Common myeloid progenitor, CD34-positive (primary cell): ENCODE results near the gene DGLUCY.

Experiments
- CTCF ChIA-PET: fragments of 350-600 bp; sonication (Branson Sonifier 250); formaldehyde crosslinking; loops from one replicate; lab custom pipeline; 2021; ENCODE audit warnings: antibody characterized with exemption; lab: Charles Lee
- POLR2A ChIA-PET: fragments of 350-600 bp; sonication (Branson Sonifier 250); formaldehyde crosslinking; loops from one replicate; lab custom pipeline; 2021; ENCODE audit warnings: antibody characterized with exemption; lab: Charles Lee
- DNase-seq, 3 donors: peaks; one replicate each; pipeline versions ENCODE4 v3.0.0 to v3.0.0-alpha.2; 2013
- H3K27ac ChIP-seq, 2 experiments: 1 replicate in 1 of 2; 2 replicates in 1 of 2; pipeline ENCODE4 v1.7.0; 2013; ENCODE audit warnings: inconsistent platforms in 2 of 2, low read length in 2 of 2, mild to moderate bottlenecking in 2 of 2, low read depth in 1 of 2, moderate library complexity in 1 of 2; ENCODE audit not compliant: severe bottlenecking in 2 of 2, insufficient read depth in 1 of 2, poor library complexity in 1 of 2
- H3K27me3 ChIP-seq, 5 experiments: replicated peaks in 2 of 5; 1 replicate in 3 of 5; 2 replicates in 2 of 5; pipeline versions ENCODE4 v1.6.1 to v1.7.0; 2013; ENCODE audit warnings: low read length in 4 of 5, mild to moderate bottlenecking in 2 of 5, moderate library complexity in 2 of 5, inconsistent platforms in 1 of 5; ENCODE audit not compliant: insufficient read depth in 5 of 5, control insufficient read depth in 4 of 5
- H3K36me3 ChIP-seq, 4 experiments: 1 replicate in 2 of 4; 2 replicates in 2 of 4; pipeline versions ENCODE4 v1.6.1 to v1.7.0; 2013; ENCODE audit warnings: low read length in 3 of 4, control low read depth in 1 of 4, mild to moderate bottlenecking in 1 of 4; ENCODE audit not compliant: control insufficient read depth in 4 of 4, insufficient read depth in 4 of 4
- H3K4me1 ChIP-seq, 4 experiments: 1 replicate in 3 of 4; 2 replicates in 1 of 4; pipeline versions ENCODE4 v1.6.1 to v1.7.1; 2013; ENCODE audit warnings: low read length in 3 of 4, mild to moderate bottlenecking in 3 of 4, control low read depth in 1 of 4, inconsistent platforms in 1 of 4, moderate library complexity in 1 of 4; ENCODE audit not compliant: control insufficient read depth in 4 of 4, insufficient read depth in 4 of 4; ENCODE audit errors: control extremely low read depth in 1 of 4
- H3K4me3 ChIP-seq, 7 experiments: 1 replicate in 4 of 7; 2 replicates in 3 of 7; pipeline versions ENCODE4 v1.5.1 to v1.7.0; 2013; ENCODE audit warnings: mild to moderate bottlenecking in 7 of 7, low read length in 6 of 7, moderate library complexity in 6 of 7, inconsistent platforms in 2 of 7, low read depth in 2 of 7, control low read depth in 1 of 7; ENCODE audit not compliant: insufficient read depth in 4 of 7, control insufficient read depth in 1 of 7; ENCODE audit errors: extremely low read depth in 1 of 7
- H3K9me3 ChIP-seq, 5 experiments: 1 replicate in 4 of 5; 2 replicates in 1 of 5; pipeline versions ENCODE4 v1.6.1 to v1.7.1; 2013; ENCODE audit warnings: low read length in 4 of 5, mild to moderate bottlenecking in 2 of 5, inconsistent platforms in 1 of 5, low read depth in 1 of 5, moderate library complexity in 1 of 5; ENCODE audit not compliant: control insufficient read depth in 4 of 5, insufficient read depth in 2 of 5; ENCODE audit errors: control extremely low read depth in 1 of 5
- WGBS: methylation state at CpG from one replicate; pipeline ENCODE4 v1.1.5; 2013; ENCODE audit not compliant: insufficient coverage; 5-methylcytosine and 5-hydroxymethylcytosine counted together

DGLUCY gene

DNA sequence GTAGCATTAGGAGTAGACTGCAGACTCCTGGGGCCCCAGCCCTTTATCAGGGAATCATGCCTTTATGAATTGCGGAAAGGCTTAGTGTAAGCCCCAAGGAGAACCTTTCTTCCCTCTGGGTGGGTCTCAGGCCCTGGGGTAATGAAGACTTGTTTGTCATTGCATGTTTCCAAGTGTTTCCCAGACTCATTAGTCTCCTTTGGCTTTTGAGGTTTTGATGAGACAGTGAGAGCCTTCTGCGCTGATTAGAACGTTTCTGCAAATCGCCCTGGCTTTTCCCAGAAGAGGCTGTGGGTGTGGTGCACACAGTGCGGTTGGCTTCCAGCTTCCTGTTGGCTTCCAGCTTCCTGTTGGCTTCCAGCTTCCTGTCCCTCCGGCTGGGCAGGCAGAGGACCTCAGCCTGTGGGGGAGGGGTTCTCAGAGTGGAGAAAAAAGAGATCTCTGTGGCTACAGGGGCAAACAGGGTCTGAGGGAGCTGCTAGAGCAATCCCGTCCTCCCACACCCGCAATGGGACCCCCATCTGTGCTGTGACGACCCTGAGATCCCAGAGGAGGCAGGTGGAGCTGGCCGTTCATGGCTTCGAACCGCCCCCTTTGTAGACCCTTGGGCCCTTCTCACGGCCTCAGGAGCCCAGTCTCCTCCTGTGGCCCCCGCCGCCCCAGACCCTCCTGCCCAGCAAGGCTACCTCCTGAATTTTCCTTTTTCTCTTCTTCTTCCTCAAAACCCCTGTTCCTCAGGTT is 88.5 kb downstream of the DGLUCY start:
- H3K9me3 ChIP-seq: peaks cover 0 to 5% (median 0%) of the 10 kb centered on the region in 5 experiments
- DNase-seq: no peak
- POLR2A ChIA-PET: no interaction called here
- CTCF ChIA-PET: interaction anchor here (2.0 kb wide), 1 partner anchor 84 kb away, joined by 6 read pairs; no protein-coding TSS in a partner anchor
- peaks cover 14 to 86% (median 56%) of the 10 kb centered on the region in 4 experiments for H3K36me3 ChIP-seq
- H3K27ac ChIP-seq: no peak overlapping the region
- 81% methylated on average over 14 of the region's 15 CpGs for WGBS
- H3K4me1 ChIP-seq: peaks cover 0 to 9% (median 5%) of the 10 kb centered on the region in 4 experiments
- no peak overlapping the region for H3K4me3 ChIP-seq
- no peaks in the 10 kb centered on the region for H3K27me3 ChIP-seq

- CTCF ChIA-PET: interaction anchor here (1.0 to 1.2 kb wide), 2 partner anchors 27 to 74 kb away, joined by 3 read pairs; no protein-coding TSS in a partner anchor
- POLR2A ChIA-PET: no interaction called here
- Histone ChIP-seq H3K9me3 (peaks cover 0 to 5% (median 0%) of the 10 kb centered on the region in 5 experiments), H3K36me3 (peaks cover 12 to 80% (median 55%) of the 10 kb centered on the region in 4 experiments), H3K27ac (no peak overlapping the region), H3K27me3 (no peaks in the 10 kb centered on the region), H3K4me3 (no peak overlapping the region), H3K4me1 (peaks cover 0 to 9% (median 5%) of the 10 kb centered on the region in 4 experiments)
- 96% methylated on average over 13 of the region's 14 CpGs for WGBS
- no peak for DNase-seq
Measured at GRCh38 chr14:91204657-91205056, 90.8 kb downstream of the DGLUCY start.

DNA sequence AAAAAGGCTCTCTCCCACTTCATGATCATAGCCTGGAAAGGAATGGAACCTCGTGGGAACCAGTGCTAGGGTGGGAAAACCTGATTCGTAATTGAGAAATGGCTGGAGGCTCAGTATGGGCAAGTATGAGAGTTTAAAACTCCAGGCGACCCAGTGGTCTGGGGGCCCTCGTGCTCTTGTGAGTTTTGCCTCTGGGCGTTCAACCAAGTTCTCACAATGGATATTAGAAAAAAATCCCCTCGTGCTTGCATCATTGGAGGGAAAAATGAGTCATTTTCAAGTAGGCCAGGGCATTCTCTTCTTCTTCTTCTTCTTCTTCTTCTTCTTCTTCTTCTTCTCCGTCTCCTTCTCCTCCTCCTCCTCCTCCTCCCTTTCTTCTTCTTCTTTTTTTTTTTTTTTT is 91.6 kb downstream of the DGLUCY start:
- Histone ChIP-seq H3K4me3 (no peak overlapping the region), H3K27ac (no peak overlapping the region), H3K27me3 (no peaks in the 10 kb centered on the region), H3K9me3 (peaks cover 0 to 2% (median 0%) of the 10 kb centered on the region in 5 experiments), H3K4me1 (peaks cover 0 to 9% (median 5%) of the 10 kb centered on the region in 4 experiments), H3K36me3 (peaks cover 9 to 80% (median 55%) of the 10 kb centered on the region in 4 experiments)
- 100% methylated on average over 5 of the region's 7 CpGs for WGBS
- CTCF ChIA-PET: interaction anchor here (1.0 to 1.2 kb wide), 2 partner anchors 28 to 73 kb away, joined by 3 read pairs; no protein-coding TSS in a partner anchor
- DNase-seq: no peak
- POLR2A ChIA-PET: no interaction called here

DNA sequence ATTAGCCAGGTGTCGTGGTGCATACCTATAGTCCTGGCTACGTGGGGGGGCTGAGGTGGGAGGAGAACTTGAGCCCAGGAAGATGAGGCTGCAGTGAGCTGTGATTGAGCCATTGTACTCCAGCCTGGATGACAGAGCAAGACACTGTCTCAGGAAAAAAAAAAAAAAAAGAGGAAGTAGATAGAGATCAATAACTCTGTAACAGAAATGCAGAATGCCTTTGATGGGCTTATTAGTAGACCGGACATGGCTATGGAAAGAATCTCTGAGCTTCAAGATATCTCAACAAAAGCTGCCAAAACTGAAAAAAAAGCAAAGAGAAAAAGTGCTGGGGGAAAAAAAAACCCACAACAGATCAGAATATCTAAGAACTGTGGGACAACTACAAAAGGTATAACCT is 93.1 kb downstream of the DGLUCY start:
- WGBS: 89% methylated on average over 2 of the region's 3 CpGs
- Histone ChIP-seq H3K9me3 (no peaks in the 10 kb centered on the region), H3K36me3 (peaks cover 14 to 83% (median 55%) of the 10 kb centered on the region in 4 experiments), H3K4me1 (peaks cover 0 to 8% (median 5%) of the 10 kb centered on the region in 4 experiments), H3K27me3 (no peaks in the 10 kb centered on the region), H3K27ac (no peak overlapping the region), H3K4me3 (no peak overlapping the region)
- peak in 1 of 3 donors; percentile 8 for DNase-seq
- CTCF ChIA-PET: interaction anchor here (0.6 kb wide), 1 partner anchor 731 kb away, joined by 4 read pairs; no protein-coding TSS in a partner anchor
- POLR2A ChIA-PET: no interaction called here

DNA sequence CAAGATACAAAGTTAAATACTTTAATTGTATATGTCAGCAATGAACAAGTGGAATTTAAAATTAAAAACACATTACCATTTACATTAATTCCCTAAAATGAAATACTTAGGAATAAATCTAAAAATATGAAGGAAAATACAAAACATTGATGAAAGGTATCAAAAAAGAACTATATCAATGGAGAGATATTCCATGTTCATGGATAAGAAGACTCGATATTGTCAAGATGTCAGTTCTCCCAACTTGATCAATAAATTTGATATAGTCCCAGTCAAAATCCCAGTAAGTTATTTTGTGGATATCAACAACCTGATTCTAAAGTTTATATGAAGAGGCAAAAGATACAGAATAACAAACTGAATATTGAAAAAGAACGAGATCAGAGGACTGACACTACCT is 97.1 kb downstream of the DGLUCY start:
- Histone ChIP-seq H3K4me3 (no peak overlapping the region), H3K27me3 (no peaks in the 10 kb centered on the region), H3K36me3 (peaks cover 14 to 65% (median 46%) of the 10 kb centered on the region in 4 experiments), H3K4me1 (no peaks in the 10 kb centered on the region), H3K9me3 (no peaks in the 10 kb centered on the region), H3K27ac (no peak overlapping the region)
- no peak for DNase-seq
- CTCF ChIA-PET: interaction anchor here (1.5 kb wide), 1 partner anchor 32 kb away, joined by 3 read pairs; no protein-coding TSS in a partner anchor
- POLR2A ChIA-PET: no interaction called here
- no CpG with 5 or more reads among the region's 2 CpGs for WGBS

DNA sequence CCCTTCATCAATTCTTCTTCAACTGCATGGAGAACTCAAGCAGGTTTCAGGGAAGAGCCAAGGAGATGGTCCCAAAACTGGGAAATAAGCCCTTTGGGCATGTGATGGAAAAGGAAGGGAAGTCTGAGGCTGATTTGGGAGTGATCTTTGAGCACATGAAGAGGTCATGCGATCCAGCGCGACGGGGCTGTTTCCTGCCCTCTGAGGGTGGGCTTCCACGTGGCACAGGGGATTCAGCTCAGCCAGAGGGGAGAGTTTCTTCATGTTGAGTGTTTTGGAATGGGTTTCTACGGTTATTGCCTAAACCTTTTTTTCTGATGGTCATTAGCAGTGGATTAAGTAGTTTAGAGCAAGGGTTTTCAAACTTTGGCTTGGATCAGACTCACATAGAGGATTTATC is 100.4 kb downstream of the DGLUCY start:
- CTCF ChIA-PET: interaction anchor here (1.4 to 1.5 kb wide), 2 partner anchors 35 to 207 kb away, joined by 3 read pairs; no protein-coding TSS in a partner anchor
- Histone ChIP-seq H3K9me3 (no peaks in the 10 kb centered on the region), H3K27me3 (no peaks in the 10 kb centered on the region), H3K4me1 (peaks cover 0 to 5% (median 0%) of the 10 kb centered on the region in 4 experiments), H3K36me3 (peaks cover 14 to 67% (median 51%) of the 10 kb centered on the region in 4 experiments), H3K27ac (no peak overlapping the region), H3K4me3 (no peak overlapping the region)
- DNase-seq: no peak
- POLR2A ChIA-PET: no interaction called here
- 100% methylated on average over 6 of the region's 6 CpGs for WGBS

DNA sequence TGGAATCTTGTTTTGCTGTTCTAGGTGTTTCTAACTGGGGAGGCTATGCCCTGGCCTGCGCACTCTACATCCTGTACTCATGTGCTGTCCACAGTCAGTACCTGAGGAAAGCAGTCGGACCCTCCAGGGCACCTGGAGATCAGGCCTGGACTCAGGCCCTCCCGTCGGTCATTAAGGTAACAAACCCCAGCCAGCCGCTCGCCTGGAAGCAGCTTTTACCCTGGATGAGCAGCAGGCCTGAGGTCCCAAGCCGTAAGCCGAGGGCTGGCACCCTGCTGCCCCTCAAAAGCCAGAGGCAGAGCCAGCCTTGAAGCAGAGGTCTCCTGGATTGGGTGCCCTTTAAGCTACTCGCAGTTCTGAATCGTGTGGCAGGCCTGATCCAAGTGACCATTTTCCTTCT is 101.5 kb downstream of the DGLUCY start:
- DNase-seq: no peak
- no peak overlapping the region for H3K4me3 ChIP-seq
- peaks cover 0 to 5% (median 0%) of the 10 kb centered on the region in 4 experiments for H3K4me1 ChIP-seq
- POLR2A ChIA-PET: no interaction called here
- no peaks in the 10 kb centered on the region for H3K27me3 ChIP-seq
- H3K9me3 ChIP-seq: no peaks in the 10 kb centered on the region
- WGBS: 86% methylated on average over 8 of the region's 10 CpGs
- peaks cover 16 to 70% (median 51%) of the 10 kb centered on the region in 4 experiments for H3K36me3 ChIP-seq
- H3K27ac ChIP-seq: no peak overlapping the region
- CTCF ChIA-PET: interaction anchor here (0.6 to 1.5 kb wide), 3 partner anchors 36 to 206 kb away, joined by 3 read pairs; no protein-coding TSS in a partner anchor
